ENCODE measurements around the gene NLGN3. TPM values are rescaled to one million over a fixed set of nuclear protein-coding genes. Genes with fewer than 3 reads are reported as not detected.

NLGN3 gene
- total and polyA plus RNA-seq, 9 donors: 2.1 to 10.9 (median 5.2) TPM

- Histone ChIP-seq H3K36me3 (no peaks in the 10 kb centered on the region), H3K27ac (peak overlapping the region in 1 of 2 donors; percentile 83)
Observed at GRCh38 chrX:71181558-71181909, 36.9 kb downstream of the NLGN3 start.

GRCh38 chrX:71181910-71182799 lies 37.5 kb downstream of the NLGN3 start:
- Histone ChIP-seq H3K9me3 (no peaks in the 10 kb centered on the region), H3K4me1 (ENCODE audit: insufficient read depth) (peaks cover 2% of the 10 kb centered on the region), H3K4me3 (peak overlapping the region; percentile 40), H3K27me3 (no peaks in the 10 kb centered on the region), H3K36me3 (no peaks in the 10 kb centered on the region), H3K27ac (peak overlapping the region; percentile 2 to 83)
- 33 to 39% (median 37%) methylated on average over 42 of the region's 42 CpGs for WGBS, 3 donors
- DNase-seq: peak; percentile 82 to 88 (median 83)
- intact Hi-C loops (cut with DNase I): loop anchor here in 1 of 4 donors (10.0 kb wide), 1 partner anchor 73 kb away; the partner anchor contains the start of gene ZMYM3
- TF ChIP-seq POLR2A (IDR thresholded peaks at IDR 0.05) (peak; percentile 78), EP300 (IDR thresholded peaks at IDR 0.05) (no peak)

More at GRCh38 chrX:71181558-71181909, 36.9 kb downstream of the NLGN3 start:
- 44 to 52% (median 47%) methylated on average over 10 of the region's 10 CpGs for WGBS, 3 donors
- Histone ChIP-seq H3K9me3 (no peaks in the 10 kb centered on the region), H3K4me1 (ENCODE audit: insufficient read depth) (peaks cover 2% of the 10 kb centered on the region), H3K4me3 (peak overlapping the region; percentile 40), H3K27me3 (no peaks in the 10 kb centered on the region)
- DNase-seq: peak; percentile 28 to 47 (median 31)
- TF ChIP-seq EP300 (IDR thresholded peaks at IDR 0.05) (no peak), CTCF (IDR thresholded peaks at IDR 0.05) (no peak), POLR2A (IDR thresholded peaks at IDR 0.05) (no peak)
- intact Hi-C loops (cut with DNase I): loop anchor here in 1 of 4 donors (10.0 kb wide), 1 partner anchor 73 kb away; the partner anchor contains the start of gene ZMYM3

- Histone ChIP-seq H3K9me3 (no peaks in the 10 kb centered on the region), H3K4me1 (ENCODE audit: insufficient read depth) (no peaks in the 10 kb centered on the region), H3K27me3 (no peaks in the 10 kb centered on the region), H3K36me3 (no peaks in the 10 kb centered on the region), H3K4me3 (peak overlapping the region; percentile 34), H3K27ac (peak overlapping the region; percentile 2 to 32)
- intact Hi-C loops (cut with DNase I): loop anchor here in 1 of 4 donors (10.0 kb wide), 1 partner anchor 72 kb away; the partner anchor contains the start of gene ZMYM3
- WGBS, 3 donors: 38 to 48% (median 48%) methylated on average over 2 of the region's 2 CpGs
- no peak for TF ChIP-seq CTCF (IDR thresholded peaks at IDR 0.05)
- no peak for TF ChIP-seq EP300 (IDR thresholded peaks at IDR 0.05)
- TF ChIP-seq POLR2A (IDR thresholded peaks at IDR 0.05): no peak
- no peak for DNase-seq
Observed at GRCh38 chrX:71182871-71183270, 38.2 kb downstream of the NLGN3 start.

- Histone ChIP-seq H3K4me3 (no peak overlapping the region), H3K4me1 (ENCODE audit: insufficient read depth) (no peaks in the 10 kb centered on the region), H3K9me3 (no peaks in the 10 kb centered on the region), H3K27me3 (no peaks in the 10 kb centered on the region), H3K36me3 (no peaks in the 10 kb centered on the region), H3K27ac (no peak overlapping the region)
- 47 to 60% (median 52%) methylated on average over 6 of the region's 6 CpGs for WGBS, 3 donors
- intact Hi-C loops (cut with DNase I): loop anchor here in 1 of 4 donors (10.0 kb wide), 1 partner anchor 71 kb away; the partner anchor contains the start of gene ZMYM3
- no peak for DNase-seq
- TF ChIP-seq EP300 (IDR thresholded peaks at IDR 0.05): no peak
- no peak for TF ChIP-seq CTCF (IDR thresholded peaks at IDR 0.05)
- no peak for TF ChIP-seq POLR2A (IDR thresholded peaks at IDR 0.05)
Observed at GRCh38 chrX:71183341-71183740, 38.7 kb downstream of the NLGN3 start.
